NB4 (cell line): Measurements from ENCODE around the gene CHST11.

ENCODE experiments used
- CTCF ChIP-seq: IDR thresholded peaks from one replicate; pipeline ENCODE4 v1.5.1; 2012; ENCODE audit warnings: low read depth, low read length
- MAX ChIP-seq: IDR thresholded peaks from 2 replicates; pipeline ENCODE4 v1.6.1; 2011; ENCODE audit warnings: low read depth, low read length
- MYC ChIP-seq: IDR thresholded peaks from 2 replicates; pipeline ENCODE4 v1.6.1; 2011; ENCODE audit warnings: low read depth, low read length
- POLR2A ChIP-seq: IDR thresholded peaks from 2 replicates; pipeline ENCODE4 v1.6.1; 2011; ENCODE audit warnings: mild to moderate bottlenecking; ENCODE audit not compliant: insufficient read length; ENCODE audit errors: extremely low read depth

DNA sequence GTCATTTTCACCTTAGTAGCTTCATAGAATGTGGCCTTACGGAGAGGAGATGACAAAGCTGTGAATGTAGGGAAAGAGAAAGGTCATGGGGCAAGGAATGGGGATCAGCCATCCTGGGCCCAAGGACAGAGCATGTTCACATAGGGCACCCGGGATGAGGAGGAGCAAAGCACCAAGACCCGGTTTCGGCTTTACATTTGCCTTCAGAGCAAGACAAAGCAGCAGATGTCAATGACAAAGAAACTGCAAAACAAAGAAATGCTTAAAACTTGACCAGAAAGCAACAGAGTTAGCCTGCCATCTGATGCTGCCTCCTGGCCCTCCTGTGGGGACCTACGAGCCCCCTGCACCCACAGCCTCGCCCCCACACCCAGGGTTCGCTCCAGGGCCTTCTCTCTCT, 252.1 kb downstream of the CHST11 start:
- TF ChIP-seq CTCF (no peak), POLR2A (no peak), MYC (no peak), MAX (no peak)
